ENCODE measurements around the gene CLIP2.

Gene CLIP2

GRCh38 chr7:74365322-74366022 lies 76.3 kb downstream of the CLIP2 start:
- DNase-seq (ENCODE audit: low spot score): no peak
- no peak for TF ChIP-seq CTCF (IDR thresholded peaks at IDR 0.05; ENCODE audit: extremely low read depth, insufficient read depth, missing control alignments)
- in situ Hi-C loops (cut with MboI; ENCODE audit: low pct_unique_long_range_greater_than_20kb, low sequenced_read_pairs, unreplicated experiment): no loop called here

- DNase-seq (ENCODE audit: low spot score): no peak
- in situ Hi-C loops (cut with MboI; ENCODE audit: low pct_unique_long_range_greater_than_20kb, low sequenced_read_pairs, unreplicated experiment): no loop called here
- TF ChIP-seq CTCF (IDR thresholded peaks at IDR 0.05; ENCODE audit: extremely low read depth, insufficient read depth, missing control alignments): no peak
Measured at GRCh38 chr7:74371381-74372341, 82.5 kb downstream of the CLIP2 start.

DNA sequence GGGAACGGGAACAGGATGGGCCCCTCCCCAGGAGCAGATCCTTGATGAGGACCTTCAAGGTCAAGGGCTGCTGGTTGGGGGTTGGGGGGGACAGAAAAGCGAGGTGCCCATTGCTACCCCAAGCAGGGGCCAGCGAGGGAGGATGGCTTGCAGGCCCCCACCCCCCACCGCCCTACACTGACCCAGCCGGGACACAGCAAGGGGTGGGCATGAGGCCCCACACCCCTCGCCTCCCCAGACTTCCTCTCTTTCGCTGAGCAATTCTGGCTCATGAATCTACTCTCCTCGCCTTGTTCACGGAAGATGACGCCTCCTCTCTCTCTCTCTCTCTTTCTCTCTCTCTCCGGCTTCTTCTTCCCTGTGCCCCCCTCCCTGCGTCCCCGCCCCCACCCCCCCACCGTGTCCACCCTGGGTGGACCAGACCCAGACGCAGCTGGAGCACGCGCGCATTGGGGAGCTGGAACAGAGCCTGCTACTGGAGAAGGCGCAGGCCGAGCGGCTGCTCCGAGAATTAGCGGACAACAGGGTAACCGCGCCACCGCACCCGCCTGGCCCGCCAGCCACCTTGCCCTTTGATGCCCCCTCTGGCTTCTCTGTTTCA lies 83.4 kb downstream of the CLIP2 start:
- DNase-seq (ENCODE audit: low spot score): no peak
- in situ Hi-C loops (cut with MboI; ENCODE audit: low pct_unique_long_range_greater_than_20kb, low sequenced_read_pairs, unreplicated experiment): no loop called here
- TF ChIP-seq CTCF (IDR thresholded peaks at IDR 0.05; ENCODE audit: extremely low read depth, insufficient read depth, missing control alignments): no peak

- in situ Hi-C loops (cut with MboI; ENCODE audit: low pct_unique_long_range_greater_than_20kb, low sequenced_read_pairs, unreplicated experiment): no loop called here
- DNase-seq (ENCODE audit: low spot score): no peak
- TF ChIP-seq CTCF (IDR thresholded peaks at IDR 0.05; ENCODE audit: extremely low read depth, insufficient read depth, missing control alignments): no peak
Measured at GRCh38 chr7:74373536-74373935, 84.3 kb downstream of the CLIP2 start.

GRCh38 chr7:74375726-74376220 lies 86.6 kb downstream of the CLIP2 start:
- in situ Hi-C loops (cut with MboI; ENCODE audit: low pct_unique_long_range_greater_than_20kb, low sequenced_read_pairs, unreplicated experiment): no loop called here
- DNase-seq (ENCODE audit: low spot score): no peak
- no peak for TF ChIP-seq CTCF (IDR thresholded peaks at IDR 0.05; ENCODE audit: extremely low read depth, insufficient read depth, missing control alignments)

GRCh38 chr7:74376256-74377036 lies 87.2 kb downstream of the CLIP2 start:
- TF ChIP-seq CTCF (IDR thresholded peaks at IDR 0.05; ENCODE audit: extremely low read depth, insufficient read depth, missing control alignments): no peak

More at GRCh38 chr7:74376256-74377036, 87.2 kb downstream of the CLIP2 start:
- in situ Hi-C loops (cut with MboI; ENCODE audit: low pct_unique_long_range_greater_than_20kb, low sequenced_read_pairs, unreplicated experiment): no loop called here
- DNase-seq (ENCODE audit: low spot score): no peak

Measured in GM13977 (cell line).